DMS53 treated with DMSO at 0.1 percent for 48 hours (cell line): ENCODE measurements around the gene C5orf34.
"Not testable (repeated sequence)": the region's sequence is repeated elsewhere in the genome, so short reads cannot be mapped to it uniquely, and the experiment has no call there.

Experiments used
- DNase-seq: peaks from one replicate; lab custom pipeline; 2025; ENCODE audit not compliant: unreplicated experiment; lab: John Stamatoyannopoulos, UW

C5orf34 gene

DNA sequence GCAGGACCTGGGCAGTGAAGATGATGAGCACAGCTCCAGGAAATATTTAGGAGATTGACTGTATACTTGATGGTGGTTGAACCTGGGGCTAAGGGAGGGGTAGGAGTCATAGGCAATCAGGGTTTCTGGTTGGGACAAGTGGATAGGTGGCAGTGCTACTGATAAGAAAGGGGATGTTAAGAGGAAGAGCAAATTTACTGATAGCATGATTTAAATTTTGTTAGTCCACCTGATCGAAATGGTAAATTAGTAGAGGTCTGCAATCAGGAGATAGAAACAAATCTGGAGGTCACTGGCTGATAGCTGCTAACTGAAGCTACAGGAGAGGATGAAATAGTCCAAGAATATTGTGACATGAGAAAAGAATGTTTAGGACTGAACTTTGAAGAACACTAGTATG is 5.7 kb upstream of the C5orf34 start:
- DNase-seq = no peak

DNA sequence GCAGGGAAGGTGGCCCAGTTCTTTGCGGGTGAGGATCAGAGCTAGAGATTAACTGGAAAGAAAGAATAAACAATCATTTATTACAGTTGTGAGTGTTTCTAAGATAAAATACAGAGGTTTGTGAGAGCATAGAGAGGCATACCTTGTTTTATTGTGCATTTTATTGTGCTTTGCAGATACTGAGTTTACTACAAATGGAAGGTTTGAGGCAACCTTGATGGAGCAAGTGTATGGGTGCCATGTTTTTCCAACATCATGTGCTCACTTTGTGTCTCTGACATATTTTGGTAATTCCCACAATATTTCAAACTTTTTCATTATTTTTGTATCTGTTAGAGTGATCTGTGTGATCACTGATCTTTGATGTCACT is 715 bp upstream of the C5orf34 start:
- DNase-seq = no peak

DNA sequence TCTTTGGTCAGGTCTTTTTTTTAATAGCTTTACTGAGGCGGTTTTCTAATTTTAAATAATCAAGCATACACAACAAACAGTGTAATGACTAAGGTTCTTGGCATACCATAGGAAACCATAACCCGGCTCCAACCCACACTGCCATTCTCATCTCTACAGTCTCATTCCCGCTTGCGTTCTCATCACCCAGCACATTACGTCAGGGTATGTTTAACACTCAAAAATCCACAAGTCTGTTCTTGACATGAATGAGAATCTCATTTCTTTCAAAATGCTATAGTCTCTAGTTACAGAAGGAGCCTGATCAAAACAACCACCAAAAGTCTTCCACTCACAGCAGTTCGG is 505 bp downstream of the C5orf34 start:
- DNase-seq = peak; percentile 25

DNA sequence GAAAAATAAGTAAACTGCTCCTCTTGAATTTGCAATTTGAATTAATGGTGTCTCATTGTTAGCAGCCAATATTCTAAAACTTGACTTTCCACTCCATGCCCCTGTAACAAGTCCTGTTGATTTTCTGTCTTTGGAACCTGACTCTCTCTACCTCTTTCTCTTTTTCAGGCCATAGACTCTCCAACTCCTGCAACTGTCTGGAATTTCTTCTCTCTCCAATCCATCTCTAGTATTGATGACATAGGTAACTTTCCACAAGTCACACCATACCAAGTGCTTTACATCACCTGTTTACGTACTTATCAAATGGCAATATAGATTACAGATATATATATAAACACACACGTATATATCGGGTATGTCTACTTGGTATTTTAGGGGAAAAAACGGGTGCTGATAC is 923 bp downstream of the C5orf34 start:
- DNase-seq = no peak

DNA sequence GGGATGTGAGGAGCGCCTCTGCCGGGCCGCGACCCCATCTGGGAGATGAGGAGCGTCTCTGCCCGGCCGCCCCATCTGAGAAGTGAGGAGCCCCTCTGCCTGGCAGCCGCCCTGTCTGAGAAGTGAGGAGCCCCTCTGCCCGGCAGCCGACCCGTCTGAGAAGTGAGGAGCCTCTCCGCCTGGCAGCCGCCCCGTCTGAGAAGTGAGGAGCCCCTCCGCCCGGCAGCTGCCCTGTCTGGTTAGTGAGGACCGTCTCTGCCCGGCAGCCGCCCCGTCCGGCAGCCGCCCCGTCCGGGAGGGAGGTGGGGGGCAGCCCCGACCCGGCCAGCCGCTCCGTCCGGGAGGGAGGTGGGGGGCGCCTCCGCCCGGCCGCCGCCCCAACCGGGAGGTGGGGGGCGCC is 3.9 kb downstream of the C5orf34 start:
- not testable (repeated sequence) for DNase-seq

DNA sequence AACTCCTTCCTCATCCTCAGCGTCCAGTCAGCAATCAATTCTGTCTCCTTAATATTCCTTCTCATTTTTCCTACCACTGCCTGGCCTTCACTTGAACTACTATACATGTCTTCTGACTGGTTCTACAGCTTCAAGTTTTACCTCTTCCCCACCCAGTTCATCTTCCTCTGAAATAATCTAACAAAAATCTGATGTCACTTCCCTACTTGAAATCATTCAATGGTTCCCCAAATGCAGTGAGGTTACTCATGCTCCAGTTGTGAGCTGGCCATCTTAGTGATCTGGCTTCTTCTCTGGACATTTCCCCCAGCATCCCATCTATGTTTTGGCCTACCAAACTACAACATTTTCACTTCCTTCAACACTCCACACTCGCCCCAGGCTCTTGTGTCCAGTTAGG is 16.4 kb downstream of the C5orf34 start:
- DNase-seq = no peak

DNA sequence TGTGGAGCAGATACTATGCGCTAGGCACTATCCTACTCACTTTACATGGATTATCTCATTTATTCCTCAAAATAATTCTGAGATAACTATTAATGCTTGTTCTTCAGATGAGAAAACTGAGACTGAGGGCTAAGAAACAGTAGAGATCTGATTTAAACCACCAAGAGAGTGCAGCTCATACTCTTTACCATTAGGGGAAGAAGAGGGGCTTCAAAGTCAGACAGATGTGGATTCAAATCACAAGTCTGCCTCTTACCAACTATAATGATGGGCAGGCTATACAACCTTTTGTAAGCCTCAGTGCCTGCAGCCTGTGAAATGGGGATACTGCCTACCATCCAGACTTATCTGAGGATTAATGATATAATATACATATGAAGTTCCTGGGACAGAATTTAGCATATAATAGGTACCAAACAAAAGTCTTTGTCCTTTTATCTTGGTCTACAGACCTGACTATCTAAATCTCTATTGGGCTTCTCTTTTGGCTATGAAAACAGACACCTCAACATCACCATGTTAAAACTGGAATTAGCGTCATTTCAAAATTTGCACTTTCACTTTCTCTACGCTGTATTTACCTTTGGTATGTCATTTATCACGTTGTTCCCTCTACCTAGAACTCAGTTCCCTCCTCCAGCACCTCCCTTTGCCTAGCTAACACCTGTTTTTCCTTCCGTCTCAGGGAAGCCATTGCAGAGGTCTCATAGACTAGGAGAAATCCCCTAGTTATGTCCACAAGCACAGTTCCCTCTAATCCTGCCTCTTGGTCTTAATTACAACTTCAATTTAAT is 17.4 kb downstream of the C5orf34 start:
- DNase-seq = no peak

DNA sequence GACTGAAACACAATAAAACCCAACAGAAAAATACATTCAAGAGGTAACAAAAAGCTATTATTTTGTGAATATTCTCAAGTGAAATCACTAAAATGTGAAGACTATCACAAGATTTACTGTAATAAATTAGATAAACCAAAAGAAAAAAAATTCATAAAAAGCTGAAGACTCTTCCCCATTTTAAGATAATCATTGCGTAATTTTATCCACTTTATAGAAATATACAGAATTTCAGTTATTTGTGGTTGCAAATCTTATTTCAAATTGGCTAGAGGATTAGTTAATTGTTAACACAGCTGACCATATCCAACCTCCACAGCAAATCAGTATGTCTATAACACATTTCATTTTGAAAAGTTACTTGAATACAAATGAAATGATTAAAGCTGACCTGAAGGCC is 23.6 kb downstream of the C5orf34 start:
- no peak for DNase-seq

DNA sequence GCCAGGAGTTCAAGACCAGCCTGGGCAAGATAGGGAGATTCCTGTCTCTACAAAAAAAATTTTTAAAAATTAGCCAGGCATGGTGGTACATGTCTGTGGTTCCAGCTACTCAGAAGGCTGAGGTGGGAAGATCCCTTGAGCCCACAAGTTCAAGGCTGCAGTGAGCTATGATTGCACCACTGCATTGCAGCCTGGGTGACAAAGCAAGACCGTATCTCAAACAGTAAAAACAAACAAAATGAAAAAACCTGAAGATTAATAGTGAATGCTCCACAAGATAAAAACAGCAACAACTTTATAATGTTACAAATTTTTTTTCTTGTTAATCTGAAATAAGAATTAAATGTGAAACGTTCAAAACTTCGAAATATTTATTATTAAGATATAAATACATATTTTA is 28.6 kb downstream of the C5orf34 start:
- no peak for DNase-seq

DNA sequence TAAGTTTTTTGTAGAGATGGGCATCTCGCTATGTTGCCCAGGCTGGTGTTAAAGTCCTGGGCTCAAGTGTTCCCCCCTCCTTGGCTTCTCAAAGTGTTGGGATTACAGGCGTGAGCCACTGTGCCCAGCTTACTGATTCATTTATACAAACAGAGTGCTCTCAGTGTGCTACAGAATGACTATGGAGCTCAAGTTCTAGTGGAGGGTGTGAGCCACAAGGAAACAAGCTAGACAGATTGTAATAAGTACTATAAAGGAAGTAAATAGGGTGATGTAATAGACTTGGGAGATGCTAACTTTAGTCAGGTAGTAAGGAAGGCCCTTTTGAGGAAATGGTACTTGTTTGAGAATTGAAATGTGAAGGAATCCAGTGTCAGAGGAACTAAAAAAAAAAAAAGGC is 29.5 kb downstream of the C5orf34 start:
- no peak for DNase-seq

DNA sequence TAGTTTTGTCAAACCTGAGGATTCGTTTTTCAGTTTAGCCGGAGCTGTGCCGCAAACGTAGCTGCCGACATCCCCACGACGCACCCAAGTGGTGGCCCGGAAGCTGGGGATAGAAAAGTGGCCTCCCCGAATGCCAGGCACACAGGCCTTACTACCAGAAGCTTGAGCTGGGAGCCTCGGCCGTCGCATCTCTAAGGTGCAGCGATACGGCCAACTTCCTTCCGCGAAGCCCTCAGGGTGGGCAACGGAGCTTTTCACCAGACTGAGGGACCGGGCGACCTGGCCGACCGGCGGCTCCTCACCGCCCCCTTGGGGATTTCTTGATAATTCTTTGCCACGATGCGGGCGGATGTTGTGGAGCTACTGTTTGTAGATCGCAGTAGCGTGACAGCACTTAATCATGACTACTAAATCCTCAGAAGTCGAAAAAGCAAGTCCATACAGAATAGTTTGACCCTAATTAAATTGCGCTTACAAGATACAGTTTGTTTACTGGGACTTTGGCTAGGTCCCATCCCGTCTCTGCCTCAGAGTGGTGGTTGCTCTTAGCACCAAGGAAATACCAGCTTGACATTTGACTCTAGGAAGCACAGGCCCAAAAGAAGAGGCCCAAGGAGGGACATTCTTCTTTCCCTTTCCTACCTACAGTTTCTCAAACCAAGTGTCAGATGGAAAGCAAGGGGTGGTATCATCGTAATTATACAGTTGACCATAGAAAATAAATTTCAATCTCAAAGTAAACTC is 30.7 kb downstream of the C5orf34 start:
- peak; percentile 52 for DNase-seq

DNA sequence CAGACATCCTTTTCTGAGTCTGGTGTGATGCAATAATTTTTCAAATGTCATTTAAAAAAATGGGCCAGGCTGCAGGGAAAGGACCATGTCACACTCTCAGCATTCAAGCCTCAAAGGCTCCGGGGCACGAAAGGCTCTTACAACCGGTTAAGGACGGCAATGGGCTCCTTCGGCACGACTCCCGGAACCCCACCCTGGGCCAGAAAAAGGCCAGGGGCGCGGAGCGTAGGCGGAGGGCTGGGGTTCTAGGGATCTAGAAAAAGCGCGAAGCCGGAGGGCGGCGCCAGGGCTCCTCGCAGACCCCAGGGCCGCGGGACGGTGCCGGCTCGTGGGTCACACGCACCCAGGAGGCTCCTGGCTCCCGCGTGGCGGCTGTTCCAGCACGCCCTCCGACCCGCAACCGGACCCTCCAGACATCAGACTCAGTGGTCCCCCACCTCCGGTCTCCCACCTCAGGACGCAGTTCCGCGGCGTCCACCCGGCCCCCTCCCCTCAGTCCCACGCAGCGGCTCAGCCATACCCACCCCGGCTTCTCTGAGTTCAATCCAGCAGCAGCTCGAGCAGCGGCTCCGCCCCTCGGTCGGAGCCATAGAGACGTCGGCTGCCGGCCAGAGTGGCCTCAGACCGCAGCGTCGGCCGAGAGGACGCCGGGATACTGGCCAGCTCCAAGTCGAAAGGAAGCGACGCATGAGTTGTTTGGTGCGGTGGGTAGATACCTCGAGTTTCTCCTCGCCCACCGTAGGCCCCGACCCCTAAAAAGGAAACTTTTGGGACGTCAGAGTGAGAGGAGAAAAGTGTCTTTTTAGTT is 31.4 kb downstream of the C5orf34 start, which contains the start of gene TMEM267:
TSS of gene TMEM267 (minus strand) at position 568 of the 808 bp plus-strand sequence. CDS start 29,896 bp downstream, outside the sequence.
- peak; percentile 68 for DNase-seq

DNA sequence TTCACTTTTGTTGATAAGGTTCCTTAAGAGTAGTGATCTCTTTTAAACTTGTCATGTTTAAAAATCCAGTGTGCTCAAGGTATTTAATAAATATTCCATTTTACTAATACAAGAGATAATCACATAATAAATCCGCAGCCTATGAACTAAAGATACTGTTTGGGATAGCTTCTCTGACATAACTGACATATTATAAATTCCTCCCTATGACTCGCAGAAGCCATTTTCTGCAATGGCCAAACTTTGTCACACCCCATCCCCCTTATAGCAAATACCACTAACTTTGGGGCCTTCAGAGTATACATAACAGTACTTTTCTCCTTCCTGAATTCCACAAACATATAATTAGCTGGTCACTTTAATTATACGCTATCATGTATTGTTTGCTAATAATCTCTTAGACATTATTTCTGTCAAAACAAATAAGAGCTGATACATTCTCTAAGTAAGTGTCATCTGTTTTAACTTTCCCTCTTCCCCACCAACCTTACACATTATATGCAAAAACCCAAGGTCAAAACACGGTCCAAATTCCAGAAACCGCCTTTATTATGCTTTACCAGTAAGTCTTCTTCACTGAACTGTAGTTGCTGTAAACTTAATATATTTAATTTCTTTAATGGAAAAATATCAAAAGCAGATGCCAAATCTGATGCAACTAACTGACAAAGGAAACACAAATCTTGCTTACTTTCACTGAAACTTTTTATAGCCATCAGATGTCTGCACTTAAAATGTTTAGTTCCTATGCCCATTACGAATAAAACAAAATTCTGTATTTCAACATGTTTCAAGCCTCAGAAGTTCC is 32.3 kb downstream of the C5orf34 start:
- no peak for DNase-seq

DNA sequence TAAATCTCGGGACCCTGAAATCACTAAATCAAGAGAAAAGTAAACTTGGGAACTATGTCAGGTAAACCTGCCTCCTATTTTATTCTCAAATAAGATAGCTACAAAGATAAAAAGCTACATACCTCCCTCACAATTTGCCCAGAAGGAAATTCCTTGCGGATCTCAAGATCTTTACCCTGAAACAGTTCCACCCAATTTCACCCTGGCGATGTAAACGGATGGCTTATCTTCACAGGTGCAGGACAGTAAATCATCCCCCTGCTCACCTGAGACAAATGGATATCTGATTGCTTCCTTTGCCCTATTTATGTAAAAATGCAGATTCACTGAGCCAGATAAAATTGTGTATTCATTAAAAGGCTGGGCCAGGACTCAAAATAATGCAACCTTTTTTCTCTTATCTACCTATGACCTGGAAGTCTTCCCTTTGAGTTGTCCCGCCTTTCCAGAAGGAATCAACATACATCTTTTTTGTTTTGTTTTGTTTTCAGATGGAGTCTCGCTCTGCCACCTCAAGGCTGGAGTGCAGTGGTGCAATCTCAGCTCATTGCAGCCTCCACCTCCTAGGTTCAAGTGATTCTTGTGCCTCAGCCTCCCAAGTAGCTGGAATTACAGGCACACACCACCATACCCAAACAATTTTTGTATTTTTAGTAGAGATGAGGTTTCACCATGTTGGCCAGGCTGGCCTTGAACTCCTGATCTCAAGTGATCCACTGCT is 45.1 kb downstream of the C5orf34 start:
- no peak for DNase-seq

DNA sequence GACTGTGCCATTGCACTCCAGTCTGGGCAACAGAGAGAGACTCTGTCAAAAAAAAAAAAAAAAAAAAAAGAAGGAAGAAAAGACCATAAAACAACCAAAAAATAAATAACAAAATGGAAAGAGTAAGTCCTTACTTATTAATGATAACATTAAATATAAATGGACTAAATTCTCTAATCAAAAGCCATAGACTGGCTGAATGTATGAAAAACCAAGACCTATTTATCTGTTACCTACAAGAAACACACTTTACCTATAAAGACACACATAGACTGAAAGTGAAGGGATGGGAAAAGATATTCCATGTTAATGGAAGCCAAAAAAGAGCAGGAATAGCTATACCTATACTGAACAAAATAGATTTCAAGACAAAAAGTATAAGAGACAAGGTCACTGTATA is 47.8 kb downstream of the C5orf34 start:
- DNase-seq = no peak

DNA sequence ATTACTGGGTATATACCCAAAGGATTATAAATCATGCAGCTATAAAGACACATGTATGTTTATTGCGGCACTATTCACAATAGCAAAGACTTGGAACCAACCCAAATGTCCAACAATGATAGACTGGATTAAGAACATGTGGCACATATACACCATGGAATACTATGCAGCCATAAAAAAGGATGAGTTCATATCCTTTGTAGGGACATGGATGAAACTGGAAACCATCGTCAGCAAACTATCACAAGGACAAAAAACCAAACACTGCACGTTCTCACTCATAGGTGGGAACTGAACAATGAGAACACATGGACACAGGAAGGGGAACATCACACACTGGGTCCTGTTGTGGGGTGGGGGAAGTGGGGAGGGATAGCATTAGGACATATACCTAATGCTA is 49.5 kb downstream of the C5orf34 start:
- DNase-seq = not testable (repeated sequence)

DNA sequence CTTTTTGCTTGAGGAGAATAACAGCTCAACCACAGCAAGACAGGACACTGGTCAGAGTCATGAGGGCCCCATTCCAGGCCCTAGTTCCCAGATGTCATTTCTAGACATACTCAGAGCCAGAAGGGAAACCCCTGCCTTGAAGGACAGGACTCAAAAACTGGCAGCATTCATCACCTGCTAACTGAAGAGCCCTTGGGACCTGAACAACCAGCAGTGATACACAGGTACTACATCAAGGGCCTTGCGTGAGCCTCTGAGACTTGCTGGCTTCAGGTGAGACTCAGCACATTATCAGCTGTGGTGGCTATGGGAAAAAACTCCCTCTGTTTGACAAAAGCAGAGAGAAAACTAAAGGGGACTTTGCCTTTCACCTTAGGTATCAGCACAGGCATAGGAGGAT is 53.9 kb downstream of the C5orf34 start:
- DNase-seq = no peak

DNA sequence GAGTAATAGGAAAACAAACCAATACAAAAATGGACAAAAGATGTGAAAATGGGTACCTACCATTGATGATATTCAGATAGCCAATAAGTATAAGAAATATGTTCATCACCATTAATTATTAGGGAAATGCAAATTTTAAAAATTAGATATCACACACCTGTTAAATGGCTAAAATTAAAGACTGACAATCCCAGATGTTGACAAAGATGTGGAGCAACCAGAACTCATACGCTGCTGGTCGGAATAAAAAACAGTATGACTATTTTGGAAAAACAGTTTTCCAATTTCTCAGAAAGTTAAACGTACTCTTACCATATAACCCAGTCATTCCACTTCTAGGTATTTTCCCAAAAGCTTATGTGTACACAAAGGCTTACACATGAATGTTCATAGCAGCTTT is 58.4 kb downstream of the C5orf34 start:
- DNase-seq = no peak

DNA sequence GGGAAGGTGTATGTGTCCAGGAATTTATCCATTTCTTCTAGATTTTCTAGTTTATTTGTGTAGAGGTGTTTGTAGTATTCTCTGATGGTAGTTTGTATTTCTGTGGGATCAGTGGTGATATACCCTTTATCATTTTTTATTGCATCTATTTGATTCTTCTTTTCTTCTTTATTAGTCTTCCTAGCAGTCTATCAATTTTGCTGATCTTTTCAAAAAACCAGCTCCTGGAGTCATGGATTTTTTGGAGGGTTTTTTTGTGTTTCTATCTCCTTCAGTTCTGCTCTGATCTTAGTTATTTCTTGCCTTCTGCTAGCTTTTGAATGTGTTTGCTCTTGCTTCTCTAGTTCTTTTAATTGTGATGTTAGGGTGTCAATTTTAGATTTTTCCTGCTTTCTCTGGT is 73.4 kb downstream of the C5orf34 start:
- DNase-seq = not testable (repeated sequence)

DNA sequence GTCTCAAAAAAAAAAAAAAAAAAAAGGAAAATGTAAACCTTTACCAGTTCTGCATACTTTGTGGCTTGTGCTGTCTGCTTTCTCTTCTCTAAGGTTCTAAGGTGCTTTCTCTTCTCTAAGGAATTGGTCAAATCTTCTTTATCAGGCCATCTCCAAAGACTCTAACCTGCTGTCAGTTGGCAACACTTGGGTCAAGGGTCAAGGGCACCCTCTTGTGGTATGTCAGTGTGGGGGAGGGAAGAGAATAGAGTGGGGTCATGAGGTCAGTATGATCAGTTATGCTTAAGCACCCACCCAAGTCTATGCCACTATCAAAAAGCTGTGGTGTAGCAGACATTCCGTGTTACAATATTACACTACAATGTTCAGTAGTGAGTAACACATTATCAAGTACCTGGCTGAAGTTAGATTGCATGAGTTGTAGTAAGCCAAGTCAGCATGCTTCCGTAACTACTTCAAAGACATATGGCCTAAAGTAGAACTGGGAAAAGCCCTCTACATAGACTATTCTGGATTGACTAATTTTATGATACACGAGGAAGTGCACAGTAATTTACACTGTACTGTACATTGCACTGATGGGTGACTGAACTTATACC is 77.8 kb downstream of the C5orf34 start:
- DNase-seq = no peak
